CD4-positive, alpha-beta T cell treated with Interleukin-15 for 4 hours (primary cell): Measurements from ENCODE around the gene AGR3.

ENCODE experiments used
- DNase-seq: peaks from one replicate; pipeline ENCODE4 v3.0.0-alpha.2; 2020; ENCODE audit warnings: low spot score

AGR3 gene

DNA sequence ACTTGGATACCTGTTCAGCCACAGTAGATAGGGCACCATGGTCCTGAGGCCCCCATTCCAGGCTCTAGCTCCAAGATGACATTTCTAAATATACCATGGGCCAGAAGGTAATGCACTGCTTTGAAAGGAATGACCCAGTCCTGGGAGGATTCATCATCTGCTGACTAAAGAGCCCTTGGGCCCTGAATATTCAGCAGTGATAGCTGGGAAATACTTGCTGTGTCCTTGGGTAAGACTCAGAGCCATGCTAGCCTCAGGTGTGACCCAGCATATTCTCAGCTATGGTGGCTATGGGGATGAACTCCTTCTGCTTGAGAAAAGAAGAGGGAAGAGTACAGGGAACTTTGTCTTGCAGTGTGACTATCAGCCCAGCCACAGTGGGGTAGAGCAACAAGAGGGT lies 55.7 kb downstream of the AGR3 start:
- no peak for DNase-seq

- no peak for DNase-seq
Observed at GRCh38 chr7:16822029-16822428, 59.8 kb downstream of the AGR3 start.

DNA sequence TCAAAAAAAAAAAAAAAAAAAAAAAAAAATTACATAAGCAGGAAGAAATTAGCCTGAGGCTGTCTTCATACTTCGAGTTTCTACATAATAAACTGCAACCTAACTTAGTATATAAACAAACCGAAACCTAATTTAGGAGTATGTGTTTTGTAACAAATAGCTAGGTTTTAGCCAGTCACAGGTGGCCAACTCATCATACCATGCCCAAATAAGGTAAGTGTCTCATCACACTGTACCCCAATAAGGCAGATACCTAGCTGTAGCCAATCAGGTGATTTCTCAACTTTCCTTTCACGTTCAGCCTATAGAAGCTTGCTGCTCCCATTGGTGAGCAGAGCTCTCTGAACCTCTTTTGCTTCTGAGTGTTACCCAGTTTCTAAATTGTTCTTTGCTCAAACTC lies 63.1 kb downstream of the AGR3 start:
- DNase-seq: no peak

DNA sequence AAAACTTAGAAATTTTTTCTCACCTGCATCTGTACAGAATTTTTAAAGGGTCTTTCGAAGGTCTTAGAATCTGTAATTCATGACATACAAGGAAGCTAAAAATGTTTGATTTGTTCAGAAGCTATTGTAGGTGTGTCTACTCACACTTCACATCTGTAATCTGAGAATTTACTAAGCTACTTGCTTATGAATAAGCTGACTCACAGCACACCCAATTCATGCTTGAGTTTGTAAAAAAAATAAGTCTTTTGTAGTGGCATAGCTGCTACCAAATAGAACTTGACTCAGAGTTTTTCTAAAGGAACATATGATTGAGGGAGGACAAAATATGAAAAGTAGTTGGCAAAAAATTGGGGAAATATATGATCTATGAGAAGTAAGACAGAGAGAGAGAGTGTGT lies 64.2 kb downstream of the AGR3 start:
- DNase-seq: no peak

- no peak for DNase-seq
Observed at GRCh38 chr7:16816824-16817223, 65.0 kb downstream of the AGR3 start.

GRCh38 chr7:16815001-16815400 lies 66.8 kb downstream of the AGR3 start:
- no peak for DNase-seq

GRCh38 chr7:16813232-16813616 lies 68.6 kb downstream of the AGR3 start:
- DNase-seq: no peak

- DNase-seq: no peak
Observed at GRCh38 chr7:16812542-16813231, 69.1 kb downstream of the AGR3 start.

- no peak for DNase-seq
Observed at GRCh38 chr7:16811551-16811950, 70.2 kb downstream of the AGR3 start.

DNA sequence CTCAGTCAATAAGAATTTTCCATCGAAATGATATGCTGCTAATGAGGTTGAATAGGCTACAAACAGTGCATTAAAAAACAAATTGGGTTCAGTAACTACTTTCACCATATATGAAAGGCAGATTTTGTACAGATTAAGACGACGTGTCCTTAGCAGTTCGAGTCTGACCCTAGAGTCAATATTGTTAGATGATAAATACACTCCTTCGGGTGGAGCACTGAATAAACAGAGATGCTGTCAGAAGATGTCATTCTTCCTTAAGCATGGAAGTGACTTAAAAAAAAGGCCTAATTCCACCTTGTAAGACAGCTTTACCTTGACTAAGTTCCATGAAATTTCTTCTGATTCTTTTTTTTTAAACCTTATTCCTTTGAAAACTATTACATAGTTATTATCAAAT lies 71.2 kb downstream of the AGR3 start:
- DNase-seq: no peak

DNA sequence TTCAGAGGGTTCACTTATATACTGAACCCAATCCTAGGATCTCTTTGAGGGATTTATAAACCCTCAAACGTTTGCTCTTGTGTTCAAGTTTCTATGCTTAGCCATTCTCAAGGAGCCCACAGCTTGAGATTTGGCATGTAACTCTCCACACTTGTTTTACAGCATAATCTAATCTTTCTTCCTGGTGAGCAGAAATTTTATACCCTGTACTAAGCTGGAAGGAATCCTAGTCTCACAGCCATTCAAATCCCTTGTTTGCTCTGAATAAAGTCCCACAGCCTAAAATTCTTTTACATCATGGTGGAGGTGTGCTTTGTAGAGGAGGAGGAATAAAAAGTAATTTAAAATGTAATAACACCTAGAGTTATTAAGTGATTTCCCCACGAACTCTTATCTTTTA lies 71.7 kb downstream of the AGR3 start:
- no peak for DNase-seq
